HepG2 (cell line): ENCODE results near the gene SENP5. TPM values are rescaled to one million over a fixed set of nuclear protein-coding genes. Genes with fewer than 3 reads are reported as not detected.

Experiments
- DMAP1 ChIP-seq: IDR thresholded peaks from 2 replicates; pipeline ENCODE4 v1.6.1; 2016
- EEA1 ChIP-seq: sonication (generic); formaldehyde crosslinking; IDR thresholded peaks from 2 replicates; pipeline ENCODE4 v1.5.1; 2020; ENCODE audit warnings: mild to moderate bottlenecking, missing genetic modification reagents, borderline replicate concordance
- FOXA3 ChIP-seq: IDR thresholded peaks from 2 replicates; pipeline ENCODE4 v1.6.1; 2016; ENCODE audit warnings: missing genetic modification reagents, missing compliant biosample characterization
- FOXJ3 ChIP-seq: sonication (generic); formaldehyde crosslinking; IDR thresholded peaks from 2 replicates; pipeline ENCODE4 v1.4.0; 2020; ENCODE audit warnings: missing genetic modification reagents, mild to moderate bottlenecking, borderline replicate concordance
- GABPA ChIP-seq, 2 experiments: IDR thresholded peaks; 2 replicates each; pipeline ENCODE4 v1.6.1; 2011 to 2016; ENCODE audit warnings: low read depth in 2 of 2, low read length in 1 of 2, missing biosample characterization in 1 of 2, missing genetic modification characterization in 1 of 2
- GATAD2A ChIP-seq: IDR thresholded peaks from 2 replicates; pipeline ENCODE4 v1.6.1; 2016
- MAZ ChIP-seq, 2 experiments: sonication (generic) in 1 of 2; formaldehyde crosslinking in 1 of 2; IDR thresholded peaks; 2 replicates each; pipeline versions ENCODE4 v1.5.0 to v1.6.1; 2012 to 2020; ENCODE audit warnings: low read depth in 2 of 2, mild to moderate bottlenecking in 2 of 2, borderline replicate concordance in 1 of 2, improper control_type of control experiment in 1 of 2, low read length in 1 of 2, missing genetic modification reagents in 1 of 2, moderate library complexity in 1 of 2
- MIXL1 ChIP-seq: IDR thresholded peaks from 2 replicates; pipeline ENCODE4 v1.6.1; 2016
- MZF1 ChIP-seq: sonication (generic); formaldehyde crosslinking; IDR thresholded peaks from 2 replicates; pipeline ENCODE4 v1.8.1; 2023; ENCODE audit warnings: mild to moderate bottlenecking, missing genetic modification reagents, borderline replicate concordance
- ONECUT2 ChIP-seq: sonication (generic); formaldehyde crosslinking; IDR thresholded peaks from 2 replicates; pipeline ENCODE4 v1.4.0; 2020; ENCODE audit warnings: missing genetic modification reagents
- PCBP2 ChIP-seq: fragments of 200-400 bp; formaldehyde crosslinking; optimal IDR thresholded peaks from 2 replicates; pipeline ENCODE3; 2018; ENCODE audit warnings: low read length, low read depth; ENCODE audit not compliant: poor library complexity, severe bottlenecking
- PHF8 ChIP-seq: sonication (generic); formaldehyde crosslinking; IDR thresholded peaks from 2 replicates; pipeline ENCODE4 v1.5.0; 2020; ENCODE audit warnings: missing genetic modification reagents
- PPARG ChIP-seq: conservative IDR thresholded peaks from 2 replicates; pipeline ENCODE4 v1.6.1; 2016; ENCODE audit warnings: missing biosample characterization, missing genetic modification reagents
- RAD21 ChIP-seq: fragments of 450-650 bp; formaldehyde crosslinking; IDR thresholded peaks from 2 replicates; pipeline ENCODE4 v1.5.0; 2020; ENCODE audit warnings: mild to moderate bottlenecking
- YEATS2 ChIP-seq: sonication (generic); formaldehyde crosslinking; IDR thresholded peaks from 2 replicates; pipeline ENCODE4 v1.4.0; 2020; ENCODE audit warnings: missing genetic modification reagents, borderline replicate concordance
- ZBTB37 ChIP-seq: sonication (generic); formaldehyde crosslinking; IDR thresholded peaks from 2 replicates; pipeline ENCODE4 v1.4.0; 2020; ENCODE audit warnings: mild to moderate bottlenecking, missing genetic modification reagents
- ZFP36L2 ChIP-seq: sonication (generic); formaldehyde crosslinking; IDR thresholded peaks from 2 replicates; pipeline ENCODE4 v1.4.0; 2020; ENCODE audit warnings: missing genetic modification reagents
- ZFX ChIP-seq: sonication (generic); formaldehyde crosslinking; IDR thresholded peaks from 2 replicates; pipeline ENCODE4 v1.4.0; 2020; ENCODE audit warnings: mild to moderate bottlenecking, low read depth, missing genetic modification reagents, moderate library complexity
- ZMAT3 ChIP-seq: sonication (generic); formaldehyde crosslinking; conservative IDR thresholded peaks from 2 replicates; pipeline ENCODE4 v1.7.0; 2021; ENCODE audit warnings: missing genetic modification reagents
- ZMYM3 ChIP-seq: sonication (generic); formaldehyde crosslinking; IDR thresholded peaks from 2 replicates; pipeline ENCODE4 v1.5.1; 2020; ENCODE audit warnings: mild to moderate bottlenecking, missing genetic modification reagents
- ZNF121 ChIP-seq: sonication (generic); formaldehyde crosslinking; IDR thresholded peaks from 2 replicates; pipeline ENCODE4 v1.5.0; 2020; ENCODE audit warnings: mild to moderate bottlenecking, missing genetic modification reagents
- ZNF235 ChIP-seq: sonication (generic); formaldehyde crosslinking; IDR thresholded peaks from 2 replicates; pipeline ENCODE4 v1.8.1; 2023; ENCODE audit warnings: mild to moderate bottlenecking, missing genetic modification reagents, borderline replicate concordance
- ZNF33B ChIP-seq: sonication (generic); formaldehyde crosslinking; IDR thresholded peaks from 2 replicates; pipeline ENCODE4 v1.5.1; 2020; ENCODE audit warnings: mild to moderate bottlenecking, missing genetic modification reagents
- ZNF430 ChIP-seq: sonication (generic); formaldehyde crosslinking; IDR thresholded peaks from 2 replicates; pipeline ENCODE4 v1.9.0; 2021; ENCODE audit warnings: mild to moderate bottlenecking, missing genetic modification reagents
- ZNF768 ChIP-seq: sonication (generic); formaldehyde crosslinking; IDR thresholded peaks from 2 replicates; pipeline ENCODE4 v1.4.0; 2020; ENCODE audit warnings: missing genetic modification reagents
- ZNF850 ChIP-seq: sonication (generic); formaldehyde crosslinking; conservative IDR thresholded peaks from 2 replicates; pipeline ENCODE4 v1.9.0; 2021; ENCODE audit warnings: mild to moderate bottlenecking, missing genetic modification reagents
- ZSCAN22 ChIP-seq: sonication (generic); formaldehyde crosslinking; IDR thresholded peaks from 2 replicates; pipeline ENCODE4 v1.4.0; 2020; ENCODE audit warnings: mild to moderate bottlenecking, missing genetic modification reagents
- polyA plus RNA-seq, 8 experiments: library from polyadenylated mRNA; depleted of rRNA in 3 of 8; stranded (reverse) in 7 of 8; unstranded in 1 of 8; fragments of >200 nt; fragmentation: Illumina TruSeq in 4 of 8; extraction: Trizol in 4 of 8; gene quantifications; 2 replicates each; pipeline versions ENCODE4 v1.2.1 to v1.2.3, GENCODE V29; 2011 to 2016; ENCODE audit warnings: low read depth in 4 of 8, missing spikeins in 1 of 8, mixed read lengths in 1 of 8; ENCODE audit not compliant: insufficient read depth in 1 of 8
- total RNA-seq, 5 experiments: library from RNA; depleted of rRNA; stranded (reverse); fragments of >200 nt; fragmentation: Illumina TruSeq; extraction: Trizol; gene quantifications; 2 replicates each; pipeline ENCODE4 v1.2.3, GENCODE V29; 2016; ENCODE audit warnings: low read depth in 1 of 5
- TF ChIP-seq, protein P1 (sequence below): sonication (generic); formaldehyde crosslinking; IDR thresholded peaks from 2 replicates; pipeline ENCODE4 v1.4.0; 2020; ENCODE audit warnings: mild to moderate bottlenecking, missing genetic modification reagents
- TF ChIP-seq, protein P2 (sequence below): sonication (generic); formaldehyde crosslinking; conservative IDR thresholded peaks from 2 replicates; pipeline ENCODE4 v1.8.0; 2022; ENCODE audit warnings: mild to moderate bottlenecking, moderate library complexity, missing genetic modification reagents

Gene SENP5
- total and polyA plus RNA-seq, 2 of the 13 experiments (the other 11 are each of a cell fraction or from before 2014, with no cell fraction given), result 17.6 to 30.9 TPM

DNA sequence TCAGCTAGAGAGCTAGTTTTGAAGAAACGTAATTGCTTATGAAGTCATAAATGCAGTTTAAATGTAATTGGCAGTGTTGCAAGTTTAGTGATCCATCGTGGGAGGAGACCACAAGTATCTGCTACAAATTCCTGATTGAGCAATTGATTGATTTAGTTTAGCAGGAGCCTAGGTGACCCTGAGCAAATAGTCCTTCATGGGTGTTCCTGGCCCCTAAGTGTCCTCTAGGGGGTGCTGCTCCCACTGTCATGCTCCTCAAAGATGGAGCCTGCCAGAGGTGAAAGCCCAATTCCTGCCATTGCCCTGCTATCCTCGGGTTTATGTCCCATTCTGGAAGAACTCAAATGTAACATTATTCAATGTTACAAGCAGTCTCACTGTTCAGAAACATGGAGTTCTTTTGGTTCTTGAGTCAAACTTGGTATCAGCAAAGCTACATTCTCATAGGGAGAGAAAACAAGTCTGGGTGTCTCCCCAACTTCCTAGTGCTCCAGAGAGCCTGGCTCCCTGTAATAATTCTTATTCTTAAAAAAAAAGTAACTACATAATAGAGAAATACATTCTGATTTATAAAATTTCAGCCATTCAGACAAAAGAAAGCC lies 29.8 kb upstream of the SENP5 start (continued):
- TF ChIP-seq FOXJ3 (no peak), ZFP36L2 (CRISPR knock-in tag) (no peak), FOXA3 (peak; percentile 26; the same call in 1 of the 2 replicates), ZNF33B (no peak), YEATS2 (CRISPR knock-in tag) (no peak), GATAD2A (CRISPR knock-in tag) (peak; percentile 60), ZNF121 (no peak), PHF8 (no peak), ONECUT2 (peak; percentile 52; the same call in 1 of the 2 replicates), ZSCAN22 (CRISPR knock-in tag) (no peak), ZMYM3 (no peak), EEA1 (no peak), MAZ (IDR thresholded peaks at IDR 0.05; ENCODE audit: borderline replicate concordance, low read depth, low read length) (no peak), MAZ (CRISPR knock-in tag; IDR thresholded peaks at IDR 0.05; ENCODE audit: low read depth) (no peak), ZNF430 (CRISPR knock-in tag) (no peak), ZNF768 (CRISPR knock-in tag) (no peak), ZNF850 (no peak), PPARG (CRISPR knock-in tag) (0 out of 2 replicates have a peak, but pooled peaks have one; percentile 21), MZF1 (CRISPR knock-in tag) (no peak), MIXL1 (CRISPR knock-in tag) (0 out of 2 replicates have a peak, but pooled peaks have one; percentile 14), ZBTB37 (CRISPR knock-in tag) (no peak), ZMAT3 (no peak), DMAP1 (CRISPR knock-in tag) (no peak), ZNF235 (CRISPR knock-in tag) (no peak), GABPA (IDR thresholded peaks at IDR 0.05; ENCODE audit: low read depth, low read length) (no peak), GABPA (CRISPR knock-in tag; IDR thresholded peaks at IDR 0.05; ENCODE audit: low read depth) (peak; percentile 15; the same call in 1 of the 2 replicates), RAD21 (CRISPR knock-in tag) (peak; percentile 67; the same call in 1 of the 2 replicates), PCBP2 (no peak), ZFX (no peak)
- TF ChIP-seq, protein P1, sequence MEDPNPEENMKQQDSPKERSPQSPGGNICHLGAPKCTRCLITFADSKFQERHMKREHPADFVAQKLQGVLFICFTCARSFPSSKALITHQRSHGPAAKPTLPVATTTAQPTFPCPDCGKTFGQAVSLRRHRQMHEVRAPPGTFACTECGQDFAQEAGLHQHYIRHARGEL (CRISPR knock-in tag), result no peak
- TF ChIP-seq, protein P2, sequence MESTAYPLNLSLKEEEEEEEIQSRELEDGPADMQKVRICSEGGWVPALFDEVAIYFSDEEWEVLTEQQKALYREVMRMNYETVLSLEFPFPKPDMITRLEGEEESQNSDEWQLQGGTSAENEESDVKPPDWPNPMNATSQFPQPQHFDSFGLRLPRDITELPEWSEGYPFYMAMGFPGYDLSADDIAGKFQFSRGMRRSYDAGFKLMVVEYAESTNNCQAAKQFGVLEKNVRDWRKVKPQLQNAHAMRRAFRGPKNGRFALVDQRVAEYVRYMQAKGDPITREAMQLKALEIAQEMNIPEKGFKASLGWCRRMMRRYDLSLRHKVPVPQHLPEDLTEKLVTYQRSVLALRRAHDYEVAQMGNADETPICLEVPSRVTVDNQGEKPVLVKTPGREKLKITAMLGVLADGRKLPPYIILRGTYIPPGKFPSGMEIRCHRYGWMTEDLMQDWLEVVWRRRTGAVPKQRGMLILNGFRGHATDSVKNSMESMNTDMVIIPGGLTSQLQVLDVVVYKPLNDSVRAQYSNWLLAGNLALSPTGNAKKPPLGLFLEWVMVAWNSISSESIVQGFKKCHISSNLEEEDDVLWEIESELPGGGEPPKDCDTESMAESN, result no peak
